HCT116 (cell line): ENCODE measurements around the gene ARHGEF6. TPM values are rescaled to one million over a fixed set of nuclear protein-coding genes. Genes with fewer than 3 reads are reported as not detected.

Experiments
- ATAC-seq: fragments of 200-7000 bp; cut with Tn5 transposase; 2 replicates; pipeline ENCODE4 v1.9.1; 2020; ENCODE audit warnings: mild to moderate bottlenecking, moderate library complexity
- BruUV-seq: library from RNA; stranded (reverse); fragments of 400-500 nt; replicated peaks from 2 replicates; lab custom pipeline; 2021; lab: Mats Ljungman, UMichigan
- CTCF ChIA-PET: fragments of 300-600 bp; sonication (Branson Sonifier 250); formaldehyde crosslinking; loops from one replicate; lab custom pipeline; 2021; ENCODE audit warnings: antibody characterized with exemption; lab: Charles Lee
- POLR2A ChIA-PET: fragments of 300-600, 350-600 bp; sonication (Branson Sonifier 250); formaldehyde crosslinking; loops from one replicate; lab custom pipeline; 2021; ENCODE audit warnings: antibody characterized with exemption; lab: Charles Lee
- RAD21 ChIA-PET, 2 experiments: fragments of 300-600 bp; sonication (Branson Sonifier 250); formaldehyde crosslinking; loops; one replicate each; lab custom pipeline; 2023; ENCODE audit warnings: low total read pairs in 2 of 2; ENCODE audit not compliant: uncharacterized antibody in 2 of 2, unreplicated experiment in 2 of 2, low non-redundant PET in 1 of 2; lab: Charles Lee
- DNase-seq: peaks from one replicate; pipeline ENCODE4 v3.0.0-alpha.2; 2010; ENCODE audit warnings: low read depth, low spot score
- H2AFZ ChIP-seq: fragments of 200-600 bp; shearing (Covaris generic), sonication (generic); 2 replicates; pipeline ENCODE4 v1.6.1; 2017; ENCODE audit warnings: low read depth, mixed run types, mixed read lengths, antibody characterized with exemption, low read length; ENCODE audit not compliant: poor library complexity, severe bottlenecking
- H3K27ac ChIP-seq: 2 replicates; pipeline ENCODE4 v1.5.1; 2012; ENCODE audit warnings: low read depth, low read length
- H3K27me3 ChIP-seq: fragments of 200-600 bp; sonication (generic); 2 replicates; pipeline ENCODE4 v1.6.1; 2016; ENCODE audit warnings: mixed run types, low read length, mixed read lengths; ENCODE audit not compliant: insufficient read depth
- H3K36me3 ChIP-seq, 2 experiments: fragments of 200-500 bp in 1 of 2; fragments of 200-600 bp in 1 of 2; sonication (Bioruptor generic) in 1 of 2; sonication (generic) in 1 of 2; 2 replicates each; pipeline versions ENCODE4 v1.5.1 to v1.6.1; 2014 to 2016; ENCODE audit warnings: low read length in 2 of 2, inconsistent platforms in 1 of 2, mixed read lengths in 1 of 2, mixed run types in 1 of 2; ENCODE audit not compliant: insufficient read depth in 2 of 2, control insufficient read depth in 1 of 2
- H3K4me1 ChIP-seq, 2 experiments: fragments of 200-600 bp in 1 of 2; sonication (generic) in 1 of 2; 2 replicates each; pipeline versions ENCODE4 v1.5.1 to v1.6.1; 2012 to 2017; ENCODE audit warnings: low read length in 2 of 2, inconsistent platforms in 1 of 2, mild to moderate bottlenecking in 1 of 2, mixed read lengths in 1 of 2, mixed run types in 1 of 2, moderate library complexity in 1 of 2; ENCODE audit not compliant: insufficient read depth in 2 of 2, control insufficient read depth in 1 of 2
- H3K4me2 ChIP-seq: fragments of 200-600 bp; sonication (generic); 2 replicates; pipeline ENCODE4 v1.6.1; 2017; ENCODE audit warnings: mixed run types, low read length, mixed read lengths
- H3K4me3 ChIP-seq, 2 experiments: fragments of 200-600 bp in 1 of 2; sonication (generic) in 1 of 2; replicated peaks in 1 of 2; 2 replicates each; pipeline ENCODE4 v1.5.1; 2011 to 2016; ENCODE audit warnings: low read length in 2 of 2, control low read depth in 1 of 2, low read depth in 1 of 2, mild to moderate bottlenecking in 1 of 2, mixed read lengths in 1 of 2, mixed run types in 1 of 2
- H3K79me2 ChIP-seq: fragments of 200-600 bp; sonication (generic); 2 replicates; pipeline ENCODE4 v1.6.1; 2017; ENCODE audit warnings: mild to moderate bottlenecking, mixed run types, low read length, moderate library complexity, mixed read lengths; ENCODE audit not compliant: insufficient read depth
- H3K9ac ChIP-seq: fragments of 200-600 bp; sonication (generic); 2 replicates; pipeline ENCODE4 v1.6.1; 2016; ENCODE audit warnings: low read length, mixed read lengths
- H3K9me2 ChIP-seq: fragments of 200-600 bp; sonication (generic), shearing (Covaris generic); 2 replicates; pipeline ENCODE4 v1.6.1; 2017; ENCODE audit warnings: mixed run types, mild to moderate bottlenecking, moderate library complexity; ENCODE audit not compliant: insufficient read depth
- H3K9me3 ChIP-seq, 2 experiments: fragments of 200-500 bp in 1 of 2; fragments of 200-600 bp in 1 of 2; sonication (Bioruptor generic) in 1 of 2; sonication (generic) in 1 of 2; 2 replicates each; pipeline ENCODE4 v1.6.1; 2014 to 2017; ENCODE audit warnings: low read length in 2 of 2, mixed read lengths in 2 of 2, inconsistent platforms in 1 of 2, low read depth in 1 of 2, mild to moderate bottlenecking in 1 of 2, mixed run types in 1 of 2, moderate library complexity in 1 of 2; ENCODE audit not compliant: control insufficient read depth in 1 of 2, insufficient read depth in 1 of 2
- H4K20me1 ChIP-seq: fragments of 200-600 bp; sonication (generic), shearing (Covaris generic); 2 replicates; pipeline ENCODE4 v1.6.1; 2017; ENCODE audit warnings: mixed run types, mild to moderate bottlenecking, moderate library complexity; ENCODE audit not compliant: insufficient read depth
- CEBPB ChIP-seq: IDR thresholded peaks from 2 replicates; pipeline ENCODE4 v1.6.1; 2012; ENCODE audit warnings: low read depth
- ELF1 ChIP-seq: IDR thresholded peaks from 2 replicates; pipeline ENCODE4 v1.6.1; 2012; ENCODE audit warnings: low read depth, borderline replicate concordance
- EZH2 ChIP-seq: fragments of 200-600 bp; sonication (generic); IDR thresholded peaks from 2 replicates; pipeline ENCODE4 v1.6.1; 2017; ENCODE audit warnings: antibody characterized with exemption, mixed run types
- FOSL1 ChIP-seq: IDR thresholded peaks from 2 replicates; pipeline ENCODE4 v1.6.1; 2012; ENCODE audit warnings: low read depth
- JUND ChIP-seq: IDR thresholded peaks from 2 replicates; pipeline ENCODE4 v1.6.1; 2012
- RAD21 ChIP-seq: IDR thresholded peaks from 2 replicates; pipeline ENCODE4 v1.6.1; 2012; ENCODE audit warnings: low read depth, mild to moderate bottlenecking
- SIN3A ChIP-seq: IDR thresholded peaks from 2 replicates; pipeline ENCODE4 v1.6.1; 2012; ENCODE audit warnings: low read depth
- TCF7L2 ChIP-seq: IDR thresholded peaks from 2 replicates; pipeline ENCODE4 v1.7.0; 2011; ENCODE audit warnings: borderline replicate concordance, inconsistent platforms; ENCODE audit not compliant: insufficient read depth, insufficient read length; ENCODE audit errors: extremely low read depth
- ZFX ChIP-seq: fragments of 450-650 bp; IDR thresholded peaks from 2 replicates; pipeline ENCODE4 v1.6.1; 2017
- ZNF274 ChIP-seq: fragments of 200-500 bp; sonication (Bioruptor generic); IDR thresholded peaks from 2 replicates; pipeline ENCODE4 v1.6.1; 2014; ENCODE audit warnings: mild to moderate bottlenecking, low read depth, low read length, inconsistent platforms
- intact Hi-C: fragments of 100-400 bp; cut with micrococcal nuclease; formaldehyde crosslinking; loops from 2 replicates; pipeline ENCODE4 v1.10.0; 2022
- total RNA-seq: library from RNA; stranded (reverse); gene quantifications from one replicate; pipeline ENCODE4 v1.2.1, GENCODE V29; 2021; ENCODE audit not compliant: unreplicated experiment
- TF ChIP-seq, protein P1 (sequence below), 3 experiments: fragments of 200-600 bp in 1 of 3; sonication (generic) in 1 of 3; IDR thresholded peaks in 2 of 3; conservative IDR thresholded peaks in 1 of 3; 2 replicates each; pipeline ENCODE4 v1.5.1; 2012 to 2017; ENCODE audit warnings: low read depth in 2 of 3, low read length in 2 of 3, antibody characterized with exemption in 1 of 3, borderline replicate concordance in 1 of 3, control low read depth in 1 of 3, mild to moderate bottlenecking in 1 of 3, mixed read lengths in 1 of 3, mixed run types in 1 of 3, moderate library complexity in 1 of 3; ENCODE audit not compliant: insufficient read depth in 1 of 3

The ARHGEF6 gene
- total RNA-seq, 1 experiment from 2014 or later: 1.9 TPM

- Histone ChIP-seq H3K36me3 (no peaks in the 10 kb centered on the region), H4K20me1 (no peaks in the 10 kb centered on the region), H2AFZ (no peak overlapping the region), H3K4me1 (no peaks in the 10 kb centered on the region), H3K27ac (no peak overlapping the region), H3K9ac (no peak overlapping the region), H3K9me3 (no peaks in the 10 kb centered on the region), H3K79me2 (no peaks in the 10 kb centered on the region), H3K4me3 (no peak overlapping the region), H3K9me2 (no peaks in the 10 kb centered on the region), H3K27me3 (no peaks in the 10 kb centered on the region), H3K4me2 (no peak overlapping the region)
- CTCF ChIA-PET: no interaction called here
- intact Hi-C loops: no loop called here
- TF ChIP-seq JUND (no peak), ZNF274 (no peak), CEBPB (no peak), ZFX (no peak), RAD21 (no peak), FOSL1 (no peak), EZH2 (no peak), ELF1 (no peak), TCF7L2 (no peak), SIN3A (no peak)
- TF ChIP-seq, protein P1, sequence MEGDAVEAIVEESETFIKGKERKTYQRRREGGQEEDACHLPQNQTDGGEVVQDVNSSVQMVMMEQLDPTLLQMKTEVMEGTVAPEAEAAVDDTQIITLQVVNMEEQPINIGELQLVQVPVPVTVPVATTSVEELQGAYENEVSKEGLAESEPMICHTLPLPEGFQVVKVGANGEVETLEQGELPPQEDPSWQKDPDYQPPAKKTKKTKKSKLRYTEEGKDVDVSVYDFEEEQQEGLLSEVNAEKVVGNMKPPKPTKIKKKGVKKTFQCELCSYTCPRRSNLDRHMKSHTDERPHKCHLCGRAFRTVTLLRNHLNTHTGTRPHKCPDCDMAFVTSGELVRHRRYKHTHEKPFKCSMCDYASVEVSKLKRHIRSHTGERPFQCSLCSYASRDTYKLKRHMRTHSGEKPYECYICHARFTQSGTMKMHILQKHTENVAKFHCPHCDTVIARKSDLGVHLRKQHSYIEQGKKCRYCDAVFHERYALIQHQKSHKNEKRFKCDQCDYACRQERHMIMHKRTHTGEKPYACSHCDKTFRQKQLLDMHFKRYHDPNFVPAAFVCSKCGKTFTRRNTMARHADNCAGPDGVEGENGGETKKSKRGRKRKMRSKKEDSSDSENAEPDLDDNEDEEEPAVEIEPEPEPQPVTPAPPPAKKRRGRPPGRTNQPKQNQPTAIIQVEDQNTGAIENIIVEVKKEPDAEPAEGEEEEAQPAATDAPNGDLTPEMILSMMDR (IDR thresholded peaks at IDR 0.05 in 2 of 3, conservative IDR thresholded peaks at IDR 0.05 in 1 of 3; ENCODE audit: borderline replicate concordance in 1 of 3, insufficient read depth in 1 of 3, low read depth in 2 of 3, low read length in 2 of 3): no peak
- DNase-seq: no peak
- RAD21 ChIA-PET: no interaction called here
- POLR2A ChIA-PET: no interaction called here
- BruUV-seq: no TSS peak
- ATAC-seq: no peak
These were observed 160.0 kb downstream of the ARHGEF6 start for GRCh38 chrX:136620780-136621179.
